GM18502 (cell line): ENCODE data around the gene VMA21.

Experiments used
- ATAC-seq: cut with Tn5 transposase; IDR thresholded peaks from one replicate; pipeline ENCODE4 v1.9.1; 2021; ENCODE audit warnings: mild to moderate bottlenecking; ENCODE audit not compliant: unreplicated experiment, poor library complexity

Gene VMA21, protein sequence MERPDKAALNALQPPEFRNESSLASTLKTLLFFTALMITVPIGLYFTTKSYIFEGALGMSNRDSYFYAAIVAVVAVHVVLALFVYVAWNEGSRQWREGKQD

DNA sequence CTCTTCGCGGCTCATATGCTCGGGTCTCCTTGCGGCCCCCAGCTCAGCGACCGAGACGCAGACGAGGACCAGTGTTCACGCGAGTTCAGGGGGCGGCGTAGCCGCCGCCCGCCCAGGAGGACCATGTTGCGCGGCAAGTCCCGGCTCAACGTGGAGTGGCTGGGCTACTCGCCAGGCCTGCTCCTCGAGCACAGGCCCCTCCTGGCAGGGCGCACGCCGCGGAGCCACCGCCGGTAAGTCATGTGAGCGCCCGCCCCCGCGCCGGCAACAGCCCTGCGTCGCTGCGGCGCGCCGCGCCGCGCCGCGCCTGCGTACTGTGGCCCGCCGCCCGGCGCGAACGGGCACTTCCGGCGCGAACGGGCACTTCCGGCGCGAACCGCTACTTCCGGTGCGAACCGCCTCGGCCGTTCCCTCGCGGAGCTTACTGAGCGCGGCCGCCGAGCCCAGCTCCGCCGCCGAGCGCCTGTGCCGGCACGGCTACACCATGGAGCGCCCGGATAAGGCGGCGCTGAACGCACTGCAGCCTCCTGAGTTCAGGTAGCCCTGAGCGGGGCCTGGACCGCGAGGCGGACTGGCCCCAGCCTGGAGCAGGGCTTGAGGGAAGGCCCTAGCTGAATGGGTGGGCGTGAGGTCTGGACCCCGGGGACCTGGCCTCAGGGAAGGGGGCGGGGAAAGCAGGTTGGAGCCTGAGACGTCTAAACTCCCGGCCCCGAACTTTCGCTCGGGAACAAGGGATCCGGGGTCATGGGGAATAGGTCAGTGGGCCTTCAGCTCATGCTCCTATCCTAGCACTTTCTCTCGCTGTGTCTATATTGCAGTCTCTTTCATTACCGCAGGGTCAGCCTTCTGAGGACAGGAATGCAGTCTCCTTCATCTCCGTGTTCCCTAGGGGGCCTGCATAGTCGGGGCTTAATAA is at the start of gene VMA21:
VMA21 (plus strand) TSS at position 382 of the 916 bp plus-strand sequence; CDS start at position 485, 103 bp downstream.
- ATAC-seq: peak; percentile 87

DNA sequence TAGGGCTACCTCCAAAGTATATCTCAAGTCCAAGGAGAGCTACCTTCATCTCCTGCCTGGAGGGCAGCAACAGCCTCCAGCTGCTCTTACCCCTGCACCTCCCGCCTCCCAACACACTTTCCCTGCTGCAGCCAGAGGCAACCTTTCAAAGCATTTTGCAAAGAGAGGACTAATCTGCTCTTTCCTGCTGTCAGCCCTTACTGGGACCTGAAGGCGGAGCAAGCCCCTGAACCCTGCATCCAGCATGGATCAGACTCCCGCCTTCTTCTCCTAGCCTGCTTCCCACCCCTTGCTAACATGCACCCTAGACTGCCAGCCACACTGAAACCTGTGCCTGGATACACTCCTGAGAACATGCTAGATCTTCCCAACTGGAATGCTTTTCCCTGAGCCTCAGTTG is 37.7 kb upstream of the VMA21 start:
- ATAC-seq: no peak

DNA sequence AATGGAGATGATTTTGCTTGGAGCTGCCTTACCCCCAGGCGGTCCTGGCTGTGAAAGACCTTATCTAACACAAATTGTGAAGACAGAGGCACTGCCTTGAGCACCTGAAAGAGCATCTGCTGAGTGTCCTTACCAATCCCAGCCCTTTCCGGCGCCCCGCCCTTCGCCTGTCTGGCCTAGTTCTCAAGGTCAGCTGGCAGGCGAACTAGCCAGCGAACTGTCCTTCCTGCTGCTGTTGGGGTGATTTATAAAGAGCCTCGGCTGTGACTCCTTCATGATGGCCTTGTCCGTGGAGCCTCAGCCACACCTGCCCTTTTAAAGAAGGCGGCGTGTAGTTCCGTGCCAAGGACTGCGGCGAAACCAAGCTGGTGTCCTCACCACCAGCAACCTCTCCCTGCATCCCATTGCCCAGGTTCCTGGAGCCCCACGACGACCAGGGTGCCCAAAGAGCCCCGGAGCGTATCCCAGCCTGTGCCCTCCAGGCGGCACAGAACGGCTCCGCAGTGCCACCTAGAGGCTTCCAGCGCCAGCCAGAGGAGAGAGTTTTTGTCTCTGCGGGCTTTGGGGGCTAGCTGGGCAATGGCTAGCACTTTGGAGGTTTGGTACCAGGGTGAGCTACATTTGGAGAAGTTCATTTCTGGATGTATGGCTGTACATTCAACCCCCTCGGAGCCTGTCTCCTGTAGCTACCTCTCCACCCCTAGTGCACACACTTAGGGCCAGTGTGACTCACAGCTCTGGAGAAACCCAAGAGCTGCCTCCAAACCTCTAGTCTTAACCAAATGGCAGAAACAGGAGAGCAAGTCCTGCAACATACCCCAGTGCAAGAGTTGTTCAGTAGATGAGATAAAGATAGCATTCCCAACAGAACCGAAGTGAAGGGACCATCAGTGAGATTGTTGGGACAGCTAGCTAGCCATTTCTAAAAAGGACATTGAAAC is 36.8 kb upstream of the VMA21 start:
- ATAC-seq: peak; percentile 91

DNA sequence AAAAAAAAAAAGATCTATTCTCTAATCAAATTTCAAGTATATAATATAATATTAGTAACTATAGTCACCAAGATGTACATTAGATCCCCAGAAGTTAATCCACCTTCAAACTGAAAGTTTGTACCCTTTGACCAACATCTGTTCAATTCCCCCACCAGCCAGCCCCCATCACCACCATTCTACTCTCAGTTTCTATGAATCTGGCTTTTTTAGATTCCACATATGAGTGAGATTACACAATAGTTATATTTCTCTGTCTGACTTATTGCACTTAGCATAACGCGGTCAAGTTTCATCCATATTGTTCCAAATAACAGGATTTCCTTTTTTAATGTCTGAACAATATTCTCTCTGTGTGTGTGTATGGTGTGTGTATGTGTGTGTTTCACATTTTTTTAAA is 33.7 kb upstream of the VMA21 start:
- no peak for ATAC-seq

DNA sequence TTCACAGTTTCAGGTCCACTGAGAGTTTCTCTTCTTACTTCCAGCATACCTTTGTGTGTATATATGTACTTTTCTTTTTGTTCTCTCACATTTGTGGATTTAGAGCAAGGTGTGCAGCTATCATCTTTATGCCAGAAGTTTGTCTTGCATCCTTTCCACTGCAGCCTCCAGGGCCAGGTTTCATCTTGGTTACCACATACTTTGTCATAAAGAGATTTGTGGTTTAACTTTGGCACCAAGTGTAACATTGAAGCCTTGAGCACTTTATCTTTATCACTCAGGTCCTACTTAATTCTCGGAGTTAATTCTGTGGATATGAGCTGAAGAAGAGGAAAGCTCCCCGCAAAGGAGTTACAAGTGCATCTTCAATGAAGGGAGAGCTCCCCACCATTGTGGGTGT is 31.4 kb upstream of the VMA21 start:
- ATAC-seq: no peak

DNA sequence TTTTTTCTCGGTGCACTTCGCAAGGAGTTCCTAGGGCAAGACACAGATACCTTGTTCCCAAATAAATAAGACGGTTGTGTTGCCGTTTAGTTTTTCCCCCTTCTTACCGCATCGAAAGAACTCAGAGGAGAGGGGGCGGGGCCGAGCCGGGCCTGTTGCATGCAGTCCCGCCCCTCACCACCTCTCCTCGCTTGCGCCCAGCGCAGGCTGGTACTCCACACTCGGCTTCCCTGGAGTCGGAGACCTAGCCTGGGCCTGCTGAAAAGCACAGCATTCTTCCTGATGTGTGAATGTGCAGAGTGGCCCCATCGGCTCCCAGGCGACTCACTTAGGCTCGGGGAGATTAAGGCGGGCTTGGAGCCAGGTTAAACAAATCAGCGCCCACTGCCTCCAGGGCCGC is 26.1 kb upstream of the VMA21 start:
- no peak for ATAC-seq

DNA sequence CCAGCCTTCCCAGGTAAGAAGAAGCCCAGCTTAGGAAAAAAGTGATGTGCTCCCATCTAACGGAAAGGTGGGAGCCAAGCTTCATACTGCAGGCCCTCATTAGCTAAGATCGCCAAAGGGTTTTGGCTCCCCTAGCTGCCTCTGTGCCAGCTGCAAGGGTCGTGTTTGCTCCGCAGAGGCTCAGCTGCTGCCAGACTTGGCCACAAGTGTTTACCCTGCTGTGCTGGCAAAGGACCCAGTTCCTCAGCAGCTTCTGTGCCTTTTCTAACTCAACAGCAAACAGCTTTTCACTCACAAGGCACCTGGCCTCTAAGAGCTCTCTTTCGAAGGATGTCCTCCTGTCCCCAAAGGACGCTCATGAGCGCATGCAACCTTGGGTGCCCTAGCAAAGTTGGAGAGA is 12.2 kb upstream of the VMA21 start:
- no peak for ATAC-seq

DNA sequence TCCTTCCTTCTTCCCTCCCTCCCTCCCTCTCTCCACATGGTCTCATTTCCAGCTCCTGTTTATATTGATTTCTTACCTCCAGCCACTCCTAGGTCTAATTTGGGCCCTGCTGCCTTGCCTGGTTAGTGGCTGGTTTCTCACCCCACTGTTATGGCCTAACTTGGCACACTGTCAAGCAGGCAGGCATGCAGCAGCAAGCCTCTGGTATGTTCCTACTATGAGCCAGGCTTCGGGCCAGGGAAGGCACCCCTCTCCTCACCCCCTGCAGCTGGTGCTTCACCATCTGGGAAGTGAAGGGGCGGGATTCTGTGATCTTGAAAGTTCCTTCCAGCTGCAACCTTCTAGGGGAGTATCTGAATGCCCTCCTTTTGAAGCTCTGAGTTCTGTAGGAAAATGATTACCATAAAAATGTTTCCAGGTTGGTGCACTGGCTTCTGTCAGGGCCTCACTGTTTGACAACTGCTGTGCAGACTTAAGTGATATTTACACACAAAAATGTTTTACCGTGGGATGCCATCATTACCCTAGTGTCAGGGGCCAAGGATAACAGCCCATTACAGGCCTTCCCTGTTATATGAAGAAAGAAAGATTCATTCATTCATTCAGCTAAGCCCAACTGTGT is 10.1 kb upstream of the VMA21 start:
- no peak for ATAC-seq

DNA sequence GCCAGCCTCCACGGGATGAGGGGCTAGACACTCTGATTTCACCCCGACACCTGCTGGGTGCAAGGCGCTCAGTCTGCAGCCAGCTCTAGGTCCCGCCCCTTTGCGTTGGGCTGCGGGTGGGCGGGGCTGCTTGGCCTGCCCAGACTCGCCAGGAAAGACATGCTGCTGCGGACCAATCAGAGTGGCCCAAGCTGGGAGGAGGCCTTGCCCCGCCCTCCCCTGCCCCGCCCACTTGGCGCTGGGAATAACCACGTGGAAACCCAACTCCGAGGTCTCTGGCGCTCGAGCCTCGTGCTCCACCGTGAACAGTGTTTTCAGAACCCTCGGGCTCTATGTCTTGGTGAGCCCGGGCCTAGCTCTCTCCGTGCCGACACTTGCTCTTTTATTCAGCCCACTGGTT is 5.3 kb upstream of the VMA21 start:
- no peak for ATAC-seq

DNA sequence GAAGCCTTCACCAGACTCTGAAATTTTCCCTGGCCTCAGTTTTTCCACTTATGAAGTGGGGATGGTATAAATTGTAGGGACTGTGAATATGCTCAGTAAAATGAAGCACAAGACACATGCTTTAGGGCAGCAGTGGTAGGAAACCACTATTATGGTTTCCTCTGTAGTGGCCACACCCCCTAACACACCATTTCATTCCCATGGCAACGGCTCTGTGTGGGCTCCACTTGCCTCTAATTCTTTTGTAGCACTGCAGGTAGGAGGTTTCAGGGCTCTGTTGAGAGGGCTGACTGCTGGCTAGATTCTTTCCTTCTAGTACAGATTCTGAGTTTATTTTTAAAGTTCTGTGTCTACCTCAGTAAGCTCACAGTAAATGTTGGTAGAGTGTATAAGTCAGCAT is 3.5 kb upstream of the VMA21 start:
- ATAC-seq: peak; percentile 39

DNA sequence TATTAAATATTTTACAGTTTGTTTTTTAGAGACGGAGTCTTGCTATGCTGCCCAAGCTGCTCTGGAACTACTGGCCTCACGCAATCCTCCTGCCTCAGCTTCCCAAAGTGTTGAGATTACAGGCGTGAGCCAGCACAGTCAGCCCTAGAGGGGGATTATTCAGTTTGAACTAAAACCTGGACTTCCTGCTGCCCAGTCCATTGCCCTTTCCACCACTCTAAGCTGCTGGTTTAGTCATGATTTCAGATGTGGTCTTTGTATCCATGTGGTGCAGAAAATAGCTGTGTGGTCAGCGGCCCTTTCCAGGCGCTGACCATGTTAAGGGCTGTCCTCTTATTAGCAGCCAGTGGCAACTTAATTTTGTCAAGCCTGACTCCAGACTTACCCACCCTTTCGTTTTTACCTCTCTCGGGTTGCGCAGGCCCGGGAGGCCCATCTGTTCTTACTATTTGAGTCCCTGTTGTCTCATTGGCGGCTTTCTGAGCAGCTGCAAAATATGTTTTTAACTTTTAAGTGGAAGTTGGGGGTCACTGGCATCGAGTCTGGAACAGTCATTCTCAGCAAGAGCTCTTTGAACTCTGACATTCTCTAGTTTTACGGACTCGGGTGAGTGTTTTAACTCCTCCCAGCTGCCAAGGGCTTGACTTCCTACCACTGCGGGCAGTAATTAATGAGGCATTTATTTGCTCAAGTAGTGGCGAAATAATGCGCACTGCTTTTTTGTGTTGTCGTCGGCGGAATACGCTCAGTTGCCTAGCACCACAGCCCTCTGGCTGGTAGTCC is 773 bp upstream of the VMA21 start:
- peak; percentile 29 for ATAC-seq

DNA sequence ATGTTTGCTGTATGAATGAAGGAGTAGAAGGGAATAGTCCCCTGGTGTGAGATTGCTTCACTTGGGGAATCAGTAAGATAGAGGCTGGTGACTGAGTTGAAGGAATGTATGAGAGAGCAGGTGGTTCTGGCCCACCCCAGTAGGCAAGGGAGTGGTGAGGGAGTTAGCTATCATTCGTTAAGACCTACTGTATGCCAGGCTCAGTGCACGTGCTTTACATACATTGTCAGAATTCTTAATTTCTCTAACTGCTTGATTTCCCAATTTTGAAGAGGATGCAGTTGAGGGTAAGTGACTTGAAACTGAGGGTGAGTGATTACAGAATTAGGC is 700 bp downstream of the VMA21 start:
- peak; percentile 2 for ATAC-seq

DNA sequence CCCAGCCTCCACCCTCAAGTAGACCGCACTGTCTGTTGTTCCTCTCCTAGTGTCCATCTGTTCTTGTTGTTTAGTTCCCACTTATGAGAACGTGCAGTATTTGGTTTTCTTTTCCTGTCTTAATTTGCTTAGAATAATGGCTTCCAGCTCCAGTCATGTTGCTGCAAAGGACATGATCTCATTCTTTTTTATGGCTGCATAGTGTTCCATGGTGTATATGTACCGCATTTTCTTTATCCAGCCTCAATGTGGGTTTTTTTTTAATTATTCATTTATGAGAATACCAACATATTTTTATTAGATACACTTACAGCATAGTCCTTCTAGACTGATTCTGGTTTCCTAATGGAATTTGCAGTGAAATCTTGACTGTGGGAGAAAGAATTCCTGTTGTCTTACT is 1.3 kb downstream of the VMA21 start:
- no peak for ATAC-seq

DNA sequence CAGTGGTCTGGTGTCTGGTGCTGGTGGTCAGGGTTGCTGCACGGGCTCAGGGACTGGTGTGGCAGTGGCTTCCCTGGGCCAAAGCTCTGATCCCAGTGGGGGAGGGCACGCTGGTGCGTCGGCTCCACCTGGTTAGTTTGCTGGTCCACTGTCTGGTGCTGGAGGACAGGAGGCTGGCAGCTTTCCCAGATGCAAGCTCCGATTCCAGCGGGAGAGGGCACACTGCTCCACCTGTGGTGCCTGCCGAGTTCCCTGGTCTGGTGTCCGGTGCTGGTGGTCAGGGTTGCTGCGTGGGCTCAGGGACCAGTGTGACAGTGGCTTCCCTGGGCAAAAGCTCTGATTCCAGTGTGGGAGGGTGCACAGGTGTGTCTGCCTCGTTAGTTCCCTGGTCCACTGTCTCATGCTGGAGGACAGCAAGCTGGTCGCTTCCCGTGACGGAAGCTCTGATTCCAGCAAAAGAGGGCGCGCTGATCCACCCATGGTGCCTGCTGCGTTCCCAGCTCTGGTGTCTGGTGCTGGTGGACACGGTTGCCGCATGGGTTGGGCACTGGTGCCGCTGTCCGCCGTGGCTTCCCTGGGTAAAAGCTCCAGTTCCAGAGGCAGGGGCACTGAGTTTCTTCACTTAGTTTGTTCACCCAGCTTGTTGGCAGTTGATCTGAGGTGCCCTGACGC is 5.8 kb downstream of the VMA21 start:
- no peak for ATAC-seq

DNA sequence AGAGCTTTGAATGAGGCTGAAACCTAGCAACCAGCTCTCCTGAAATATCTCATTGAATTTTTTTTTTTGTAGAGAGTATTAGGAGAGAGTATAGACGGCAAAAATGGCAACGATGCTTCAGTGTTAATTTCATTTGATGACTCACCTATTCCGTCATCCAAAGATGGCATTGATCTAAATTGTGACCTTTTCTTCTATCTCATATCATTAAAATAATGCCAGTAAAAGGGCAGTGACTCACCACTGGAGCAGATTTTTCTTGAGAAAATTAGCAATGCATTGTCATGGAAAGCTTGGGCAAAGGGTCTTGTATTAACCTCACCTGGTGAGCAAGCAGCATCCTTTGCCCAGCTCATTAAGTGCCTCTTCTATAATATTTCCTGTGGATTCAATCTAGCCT is 19.6 kb downstream of the VMA21 start:
- no peak for ATAC-seq

DNA sequence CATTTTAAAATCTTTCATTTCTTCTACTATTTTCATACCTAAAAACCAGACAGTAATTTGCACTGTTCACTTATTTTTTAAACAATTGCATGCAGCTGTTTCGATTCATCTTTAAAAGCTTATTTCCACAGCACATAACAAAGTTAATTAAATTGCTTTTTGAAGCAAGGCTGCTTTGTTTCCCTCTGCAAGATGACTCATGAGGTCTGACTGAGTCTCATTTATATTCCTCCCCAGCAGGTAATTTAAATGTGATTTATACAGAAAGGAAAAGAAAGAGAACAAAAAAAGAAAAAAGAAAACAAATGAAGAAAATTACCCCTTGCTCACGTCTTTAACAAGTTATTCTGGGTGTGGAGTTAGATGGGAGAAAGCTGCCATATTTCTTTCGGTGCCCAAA is 22.8 kb downstream of the VMA21 start:
- no peak for ATAC-seq

DNA sequence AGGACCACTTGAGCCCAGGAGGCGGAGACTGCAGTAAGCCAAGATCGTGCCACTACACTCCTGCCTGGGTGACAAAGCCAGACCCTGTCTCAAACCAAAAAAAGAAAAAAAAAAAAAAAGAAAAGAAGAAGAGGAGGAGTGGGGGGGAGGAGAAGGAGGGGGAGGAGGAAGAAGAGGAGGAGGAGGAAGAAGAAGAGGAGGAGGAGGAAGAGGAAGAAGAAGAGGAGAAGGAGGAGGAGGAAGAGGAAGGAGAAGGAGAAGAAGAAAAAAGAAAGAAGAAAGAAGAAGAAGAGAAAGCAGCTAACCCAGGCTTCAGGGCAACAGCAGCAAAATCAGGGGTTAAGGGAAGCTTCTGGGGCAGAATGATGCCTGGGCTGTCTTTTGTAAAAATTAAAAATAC is 27.5 kb downstream of the VMA21 start:
- no peak for ATAC-seq

DNA sequence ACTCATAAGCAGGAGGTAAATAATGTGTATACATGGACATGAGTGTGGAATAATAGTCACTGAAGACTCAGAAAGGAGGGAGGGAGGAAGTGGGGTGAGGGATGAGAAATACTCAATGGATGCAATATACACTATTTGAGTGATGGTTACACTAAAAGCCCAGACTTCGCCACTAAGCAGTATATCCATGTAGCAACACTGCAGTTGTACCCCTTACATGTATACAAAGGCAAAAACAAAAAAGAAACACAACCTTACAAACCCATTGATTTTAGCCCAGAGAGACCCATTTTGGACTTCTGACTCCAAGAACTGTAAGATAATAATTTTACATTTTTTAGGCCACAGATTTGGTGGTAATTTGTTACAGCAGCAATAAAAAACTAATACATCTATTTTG is 51.5 kb downstream of the VMA21 start:
- no peak for ATAC-seq

DNA sequence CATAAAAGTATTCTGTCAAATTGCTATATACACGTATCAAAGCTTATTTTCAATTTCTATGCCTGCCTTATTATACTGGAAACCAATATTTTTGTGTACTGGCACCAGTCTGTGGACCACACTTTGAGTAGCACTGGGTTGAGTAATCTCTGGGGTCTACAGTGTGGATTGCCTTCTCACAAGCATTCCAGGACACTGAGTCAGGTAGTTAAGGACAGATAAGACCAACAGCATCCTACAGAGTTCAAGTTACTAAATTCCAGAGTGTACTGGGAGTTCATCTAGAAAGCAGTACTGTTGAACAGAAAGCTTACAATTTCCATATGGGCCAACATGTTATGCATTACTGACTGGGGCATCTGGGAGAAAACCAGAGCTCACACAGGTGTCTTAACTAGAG is 61.8 kb downstream of the VMA21 start:
- ATAC-seq: no peak
